HG02943 (cell line): Measurements from ENCODE around the gene ARPC1B.

Experiments used
- ATAC-seq: cut with Tn5 transposase; IDR thresholded peaks from one replicate; pipeline ENCODE4 v1.9.1; 2021; ENCODE audit warnings: mild to moderate bottlenecking, low read depth, moderate library complexity; ENCODE audit not compliant: unreplicated experiment

Gene ARPC1B

GRCh38 chr7:99440195-99440594 is 65.7 kb downstream of the ARPC1B start:
- no peak for ATAC-seq
